Stomach (tissue), 9 donors: ENCODE measurements around the gene CD209. TPM values are rescaled to one million over a fixed set of nuclear protein-coding genes. Genes with fewer than 3 reads are reported as not detected.

Experiments
- DNase-seq, 2 donors: peaks; one replicate each; pipeline versions ENCODE4 v3.0.0 to v3.0.0-alpha.2; 2013 to 2019
- H3K27ac ChIP-seq, 5 donors: fragments of 200-600 bp in 4 of 5; sonication (generic) in 4 of 5; one replicate each; pipeline ENCODE4 v1.5.1; 2013 to 2019; ENCODE audit warnings: mild to moderate bottlenecking in 1 of 5, moderate library complexity in 1 of 5
- H3K27me3 ChIP-seq, 3 donors: fragments of 200-600 bp; sonication (generic); one replicate each; pipeline ENCODE4 v1.5.1; 2017 to 2019; ENCODE audit warnings: mixed run types in 1 of 3
- H3K36me3 ChIP-seq, 4 donors: fragments of 200-600 bp; sonication (generic); 1 replicate in 3 of 4; 2 replicates in 1 of 4; pipeline ENCODE4 v1.5.1; 2016 to 2019
- H3K4me1 ChIP-seq, 4 donors: fragments of 200-600 bp; sonication (generic); one replicate each; pipeline ENCODE4 v1.5.1; 2016 to 2019
- H3K4me3 ChIP-seq, 4 donors: fragments of 200-600 bp; sonication (generic) in 3 of 4; one replicate each; pipeline ENCODE4 v1.5.1; 2016 to 2019; ENCODE audit warnings: mild to moderate bottlenecking in 1 of 4
- H3K9me3 ChIP-seq, 4 donors: fragments of 200-600 bp; sonication (generic); one replicate each; pipeline ENCODE4 v1.5.1; 2016 to 2019
- EP300 ChIP-seq: sonication (generic); formaldehyde crosslinking; IDR thresholded peaks from one replicate; pipeline ENCODE4 v1.6.1; 2017; ENCODE audit warnings: antibody characterized with exemption
- POLR2A ChIP-seq, 4 donors: fragments of 450-650 bp; IDR thresholded peaks; one replicate each; pipeline ENCODE4 v1.6.1; 2016; ENCODE audit warnings: antibody characterized with exemption in 4 of 4, control low read depth in 2 of 4, mild to moderate bottlenecking in 1 of 4, moderate library complexity in 1 of 4
- POLR2AphosphoS5 ChIP-seq, 3 donors: sonication (generic); formaldehyde crosslinking; IDR thresholded peaks; one replicate each; pipeline ENCODE4 v1.6.1; 2016; ENCODE audit warnings: antibody characterized with exemption in 3 of 3
- WGBS, 5 donors: extraction: QIAGEN DNeasy Blood & Tissue Kit in 3 of 5; methylation state at CpG; one replicate each; pipeline versions ENCODE4 v1.1.5 to v1.1.7; 2013 to 2018; 5-methylcytosine and 5-hydroxymethylcytosine counted together
- intact Hi-C: fragments of 100-400 bp; cut with DNase I; formaldehyde crosslinking; loops from one replicate; pipeline ENCODE4 v1.15.1; 2023; ENCODE audit warnings: low total_unique reads
- polyA plus RNA-seq, 3 donors: library from polyadenylated mRNA; stranded (reverse); fragments of 200-250 nt; gene quantifications; one replicate each; pipeline ENCODE4 v1.2.3, GENCODE V29; 2013
- total RNA-seq, 5 donors: library from RNA; depleted of rRNA; stranded (reverse); fragments of >200 nt; gene quantifications; one replicate each; pipeline versions ENCODE4 v1.1.0 to v1.2.3, GENCODE V29; 2014 to 2016
- TF ChIP-seq, protein P1 (sequence below), 7 experiments: fragments of 450-650 bp in 4 of 7; fragments of 200-600 bp in 3 of 7; sonication (generic) in 3 of 7; IDR thresholded peaks; one replicate each; pipeline ENCODE4 v1.5.1; 2016 to 2019; ENCODE audit warnings: antibody characterized with exemption in 7 of 7, control low read depth in 2 of 7, mild to moderate bottlenecking in 1 of 7
- donor health status: healthy with polysubstance abuse.
- donor health status: Bipolar disorder and iron deficiency.
- donor health status: healthy.

Gene CD209
- total and polyA plus RNA-seq, 8 donors = 0.38 to 51.9 (median 3.7) TPM

DNA sequence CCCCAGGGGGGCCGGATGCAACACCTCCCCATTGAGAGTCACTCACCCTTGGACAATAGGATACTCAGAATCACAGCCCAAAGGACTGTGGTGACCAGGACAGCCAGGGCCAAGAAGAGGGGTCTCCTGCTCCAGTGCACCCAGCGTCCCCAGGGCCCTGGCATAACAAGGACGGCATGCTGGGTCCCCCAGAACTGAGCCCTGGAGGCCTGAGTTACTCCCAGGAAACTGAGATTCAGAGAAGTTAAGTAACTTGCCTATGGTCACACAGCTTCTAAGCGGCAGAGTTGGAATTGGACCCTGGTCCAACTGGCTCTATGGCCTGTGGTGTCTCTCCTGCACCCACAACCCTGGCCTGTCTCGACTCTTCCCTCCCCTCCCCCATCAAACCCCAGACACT is 15.7 kb downstream of the CD209 start:
- Histone ChIP-seq H3K36me3 (no peaks in the 10 kb centered on the region), H3K27ac (no peak overlapping the region), H3K27me3 (peaks cover 12 to 83% (median 42%) of the 10 kb centered on the region in 3 donors), H3K4me3 (no peak overlapping the region), H3K9me3 (no peaks in the 10 kb centered on the region), H3K4me1 (peaks cover 0 to 18% (median 10%) of the 10 kb centered on the region in 4 donors)
- TF ChIP-seq POLR2AphosphoS5 (IDR thresholded peaks at IDR 0.05) (no peak), POLR2A (IDR thresholded peaks at IDR 0.05) (no peak), EP300 (no peak)
- TF ChIP-seq, protein P1, sequence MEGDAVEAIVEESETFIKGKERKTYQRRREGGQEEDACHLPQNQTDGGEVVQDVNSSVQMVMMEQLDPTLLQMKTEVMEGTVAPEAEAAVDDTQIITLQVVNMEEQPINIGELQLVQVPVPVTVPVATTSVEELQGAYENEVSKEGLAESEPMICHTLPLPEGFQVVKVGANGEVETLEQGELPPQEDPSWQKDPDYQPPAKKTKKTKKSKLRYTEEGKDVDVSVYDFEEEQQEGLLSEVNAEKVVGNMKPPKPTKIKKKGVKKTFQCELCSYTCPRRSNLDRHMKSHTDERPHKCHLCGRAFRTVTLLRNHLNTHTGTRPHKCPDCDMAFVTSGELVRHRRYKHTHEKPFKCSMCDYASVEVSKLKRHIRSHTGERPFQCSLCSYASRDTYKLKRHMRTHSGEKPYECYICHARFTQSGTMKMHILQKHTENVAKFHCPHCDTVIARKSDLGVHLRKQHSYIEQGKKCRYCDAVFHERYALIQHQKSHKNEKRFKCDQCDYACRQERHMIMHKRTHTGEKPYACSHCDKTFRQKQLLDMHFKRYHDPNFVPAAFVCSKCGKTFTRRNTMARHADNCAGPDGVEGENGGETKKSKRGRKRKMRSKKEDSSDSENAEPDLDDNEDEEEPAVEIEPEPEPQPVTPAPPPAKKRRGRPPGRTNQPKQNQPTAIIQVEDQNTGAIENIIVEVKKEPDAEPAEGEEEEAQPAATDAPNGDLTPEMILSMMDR (IDR thresholded peaks at IDR 0.05) = no peak
- WGBS, 5 donors = 52 to 76% (median 70%) methylated on average over 4 to 5 of the region's 5 CpGs
- no peak for DNase-seq
- intact Hi-C loops = no loop called here

DNA sequence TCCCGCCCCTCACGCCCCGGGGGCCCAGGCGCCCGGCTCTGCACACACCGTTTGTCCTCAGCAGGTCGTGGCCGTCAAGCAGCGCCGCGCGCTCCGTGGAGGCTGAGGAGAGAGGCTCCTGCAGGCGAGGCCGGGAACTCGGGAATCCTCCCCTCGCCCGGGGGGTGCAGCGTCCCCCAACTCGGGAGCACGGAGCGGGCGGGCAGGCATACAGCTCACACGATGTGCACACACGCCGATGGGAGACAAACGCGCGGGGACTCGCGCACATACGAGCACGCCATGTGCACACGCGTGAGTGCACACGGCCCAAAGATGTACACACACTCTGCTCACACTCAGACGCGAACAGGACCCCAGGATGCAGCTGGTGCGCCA is 16.1 kb downstream of the CD209 start:
- intact Hi-C loops = no loop called here
- 50 to 67% (median 62%) methylated on average over 35 to 39 of the region's 39 CpGs for WGBS, 5 donors
- Histone ChIP-seq H3K27ac (no peak overlapping the region), H3K4me3 (no peak overlapping the region), H3K36me3 (no peaks in the 10 kb centered on the region), H3K27me3 (peaks cover 12 to 84% (median 42%) of the 10 kb centered on the region in 3 donors), H3K4me1 (peaks cover 0 to 18% (median 10%) of the 10 kb centered on the region in 4 donors), H3K9me3 (no peaks in the 10 kb centered on the region)
- DNase-seq = no peak
- TF ChIP-seq EP300 (no peak), POLR2A (IDR thresholded peaks at IDR 0.05) (no peak), POLR2AphosphoS5 (IDR thresholded peaks at IDR 0.05) (no peak)
- TF ChIP-seq, protein P1 (IDR thresholded peaks at IDR 0.05) = no peak

DNA sequence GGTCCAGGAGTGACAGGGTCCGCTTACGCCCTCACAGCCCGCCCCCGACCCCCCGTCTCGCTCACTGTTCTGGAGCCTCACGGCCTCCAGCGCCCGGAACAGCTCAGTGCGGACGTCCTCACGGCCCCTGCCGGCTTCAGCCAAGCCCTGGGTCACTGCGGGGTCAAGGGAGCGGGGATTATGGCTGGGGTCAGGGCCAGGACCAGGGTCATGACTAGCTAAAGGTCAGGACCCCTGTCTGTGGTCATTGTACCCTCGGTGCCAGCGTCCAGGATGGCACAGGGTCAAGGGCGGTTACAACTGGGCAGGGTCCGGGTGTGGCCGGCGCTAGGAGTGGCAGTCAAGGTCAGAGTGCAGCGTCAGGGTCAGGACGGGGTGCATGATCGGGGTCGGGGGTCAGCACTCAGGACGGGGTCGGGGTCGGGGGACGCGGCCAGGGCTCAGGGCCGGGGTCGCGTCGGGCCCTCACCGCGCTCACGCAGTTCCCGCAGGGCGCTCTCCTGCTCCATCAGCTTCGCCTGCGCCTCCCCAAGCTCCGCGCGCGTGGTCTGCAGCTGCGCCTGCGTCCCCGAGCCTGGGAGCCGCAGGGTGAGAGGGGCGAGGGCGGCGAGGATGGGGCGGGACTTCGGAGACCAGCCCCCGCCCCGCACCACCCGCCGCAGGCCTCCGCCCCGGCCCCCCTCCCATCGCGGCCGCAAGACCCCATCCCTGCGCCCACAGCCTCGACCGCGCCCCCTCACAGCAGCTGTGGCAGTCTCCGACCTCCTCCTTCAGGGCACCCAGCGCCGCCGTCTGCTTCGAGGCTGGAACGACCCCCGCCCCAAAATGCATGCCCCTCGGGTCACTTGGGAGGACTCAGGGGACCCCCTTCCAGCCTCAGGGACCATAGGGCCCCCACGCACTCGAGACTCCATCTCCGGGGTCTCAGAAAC is 16.8 kb downstream of the CD209 start:
- H3K36me3 ChIP-seq = no peaks in the 10 kb centered on the region
- WGBS, 5 donors = 6 to 10% (median 6%) methylated on average over 8 to 78 of the region's 78 CpGs
- DNase-seq = no peak
- peaks cover 12 to 84% (median 42%) of the 10 kb centered on the region in 3 donors for H3K27me3 ChIP-seq
- intact Hi-C loops = no loop called here
- H3K4me3 ChIP-seq = no peak overlapping the region
- no peaks in the 10 kb centered on the region for H3K9me3 ChIP-seq
- H3K27ac ChIP-seq = no peak overlapping the region
- TF ChIP-seq, protein P1 (IDR thresholded peaks at IDR 0.05) = no peak
- TF ChIP-seq EP300 (no peak), POLR2AphosphoS5 (IDR thresholded peaks at IDR 0.05) (no peak), POLR2A (IDR thresholded peaks at IDR 0.05) (no peak)
- peaks cover 0 to 18% (median 10%) of the 10 kb centered on the region in 4 donors for H3K4me1 ChIP-seq

GRCh38 chr19:7729831-7730285 is 17.5 kb downstream of the CD209 start:
- no peak for DNase-seq
- TF ChIP-seq, protein P1 (IDR thresholded peaks at IDR 0.05) = no peak
- TF ChIP-seq EP300 (no peak), POLR2AphosphoS5 (IDR thresholded peaks at IDR 0.05) (no peak), POLR2A (IDR thresholded peaks at IDR 0.05) (no peak)
- Histone ChIP-seq H3K27me3 (peaks cover 12 to 87% (median 42%) of the 10 kb centered on the region in 3 donors), H3K27ac (no peak overlapping the region), H3K4me3 (no peak overlapping the region), H3K36me3 (no peaks in the 10 kb centered on the region), H3K9me3 (no peaks in the 10 kb centered on the region), H3K4me1 (peaks cover 0 to 18% (median 10%) of the 10 kb centered on the region in 4 donors)
- 5 to 9% (median 7%) methylated on average over 24 to 34 of the region's 34 CpGs for WGBS, 5 donors
- intact Hi-C loops = no loop called here
